OCI-LY1 (cell line): ENCODE results near the gene EIF3K.

Experiments
- CTCF ChIP-seq: fragments of 200-600 bp; sonication (generic), shearing (Covaris generic); IDR thresholded peaks from 2 replicates; pipeline ENCODE4 v1.5.1; 2017; ENCODE audit warnings: mild to moderate bottlenecking, antibody characterized with exemption, low read length, moderate library complexity, mixed read lengths
- EZH2 ChIP-seq: fragments of 200-600 bp; sonication (generic), shearing (Covaris generic); IDR thresholded peaks from 2 replicates; pipeline ENCODE4 v1.8.0; 2017; ENCODE audit warnings: borderline replicate concordance, mixed run types, mild to moderate bottlenecking, antibody characterized with exemption, low read length, moderate library complexity, mixed read lengths

GRCh38 chr19:38671654-38672053 lies 52.7 kb downstream of the EIF3K start:
- TF ChIP-seq CTCF, result no peak
- TF ChIP-seq EZH2, result no peak
